Testis (tissue), 2 donors: Measurements from ENCODE around the gene ITFG2.

Source experiments
- CTCF ChIP-seq, 3 experiments: fragments of 450-650 bp in 2 of 3; fragments of 200-600 bp in 1 of 3; sonication (generic) in 1 of 3; IDR thresholded peaks; one replicate each; pipeline ENCODE4 v1.5.1; 2016 to 2019; ENCODE audit warnings: antibody characterized with exemption in 3 of 3, mild to moderate bottlenecking in 2 of 3, moderate library complexity in 1 of 3
- POLR2A ChIP-seq: fragments of 450-650 bp; IDR thresholded peaks from one replicate; pipeline ENCODE4 v1.6.1; 2017; ENCODE audit warnings: antibody characterized with exemption, mild to moderate bottlenecking, moderate library complexity

GRCh38 chr12:2833810-2834209 is 21.3 kb downstream of the ITFG2 start:
- TF ChIP-seq CTCF (IDR thresholded peaks at IDR 0.05) (no peak), POLR2A (no peak)
